ENCODE measurements around the gene CCDC61.

CCDC61 gene, protein sequence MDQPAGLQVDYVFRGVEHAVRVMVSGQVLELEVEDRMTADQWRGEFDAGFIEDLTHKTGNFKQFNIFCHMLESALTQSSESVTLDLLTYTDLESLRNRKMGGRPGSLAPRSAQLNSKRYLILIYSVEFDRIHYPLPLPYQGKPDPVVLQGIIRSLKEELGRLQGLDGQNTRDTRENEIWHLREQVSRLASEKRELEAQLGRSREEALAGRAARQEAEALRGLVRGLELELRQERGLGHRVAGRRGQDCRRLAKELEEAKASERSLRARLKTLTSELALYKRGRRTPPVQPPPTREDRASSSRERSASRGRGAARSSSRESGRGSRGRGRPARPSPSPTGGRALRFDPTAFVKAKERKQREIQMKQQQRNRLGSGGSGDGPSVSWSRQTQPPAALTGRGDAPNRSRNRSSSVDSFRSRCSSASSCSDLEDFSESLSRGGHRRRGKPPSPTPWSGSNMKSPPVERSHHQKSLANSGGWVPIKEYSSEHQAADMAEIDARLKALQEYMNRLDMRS

DNA sequence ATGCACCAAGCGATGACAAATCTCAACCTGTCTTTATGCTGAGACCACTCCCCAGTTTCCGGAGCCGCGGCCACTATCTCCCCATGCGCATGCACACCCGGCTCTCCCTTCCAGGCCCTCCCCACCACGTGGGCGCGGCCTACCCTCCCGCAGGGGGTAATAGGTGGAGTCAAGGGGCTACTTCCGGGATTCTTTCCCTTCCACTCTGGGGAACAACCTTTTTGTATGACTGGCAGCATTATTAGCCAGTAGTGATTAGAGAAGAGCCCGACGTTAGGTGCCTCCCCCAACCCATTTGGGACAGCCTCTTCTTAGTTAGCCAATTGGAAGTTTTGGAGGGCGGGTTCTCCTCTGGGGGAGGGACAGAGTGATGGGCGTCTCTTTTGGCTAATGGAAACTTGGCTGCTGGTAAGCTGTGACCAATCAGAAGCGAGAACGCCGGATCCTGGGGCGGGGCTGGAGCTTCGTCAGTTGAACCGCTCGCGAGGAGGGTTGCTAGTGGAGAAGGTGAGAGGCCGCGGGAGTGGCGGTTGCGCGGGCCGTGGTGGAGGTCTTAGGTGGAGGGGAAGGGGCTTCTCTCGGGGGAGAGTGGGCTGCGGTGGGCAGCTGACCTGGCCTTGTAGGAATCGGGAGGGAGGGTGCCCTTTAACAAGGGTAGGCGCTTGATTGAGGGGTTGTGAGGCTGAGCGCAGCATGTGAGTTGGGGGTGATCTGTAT lies at the start of gene CCDC61:
Gene CCDC61, plus strand, starts transcription at position 470 of the 717 bp plus-strand sequence. CDS start 7,552 bp downstream, outside the sequence.
- peak; percentile 100 for DNase-seq (ENCODE audit: low spot score)

DNA sequence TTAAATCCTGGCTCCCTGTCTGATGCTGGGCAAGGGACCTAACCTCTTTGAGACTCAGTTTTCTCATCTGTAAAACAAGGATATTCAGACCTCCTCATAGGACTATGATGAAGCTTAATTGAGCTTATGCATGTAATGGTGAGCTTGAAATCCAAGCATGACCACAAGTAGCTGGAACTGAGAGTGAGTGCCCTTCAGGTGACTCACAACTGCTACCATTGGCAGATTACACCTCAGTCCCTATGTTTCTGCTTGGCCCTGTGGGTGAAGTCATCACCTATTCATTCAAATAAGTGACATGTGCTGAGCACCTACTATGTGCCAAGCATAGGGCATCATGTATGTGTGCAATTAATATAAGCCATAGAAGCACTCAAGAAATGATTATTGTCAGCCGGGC lies 47.3 kb upstream of the CCDC61 start:
- DNase-seq (ENCODE audit: low spot score), result no peak

DNA sequence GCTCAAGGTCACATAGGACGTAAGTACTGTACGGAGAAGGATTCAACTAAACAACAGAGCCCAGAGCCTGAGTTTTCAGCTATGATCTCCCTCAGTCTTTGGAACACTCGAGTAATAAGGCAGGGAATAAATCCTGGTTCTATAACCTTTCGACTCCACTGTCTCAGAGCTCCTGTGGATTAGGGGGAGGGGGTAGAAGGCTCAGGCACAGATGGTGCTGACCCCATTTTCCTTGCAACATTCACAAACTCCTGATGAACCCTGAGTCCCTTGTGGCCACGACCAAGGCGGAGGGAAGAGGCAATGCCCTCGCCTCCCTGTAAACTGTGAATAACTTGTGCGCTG lies 43.0 kb upstream of the CCDC61 start:
- DNase-seq (ENCODE audit: low spot score), result no peak

DNA sequence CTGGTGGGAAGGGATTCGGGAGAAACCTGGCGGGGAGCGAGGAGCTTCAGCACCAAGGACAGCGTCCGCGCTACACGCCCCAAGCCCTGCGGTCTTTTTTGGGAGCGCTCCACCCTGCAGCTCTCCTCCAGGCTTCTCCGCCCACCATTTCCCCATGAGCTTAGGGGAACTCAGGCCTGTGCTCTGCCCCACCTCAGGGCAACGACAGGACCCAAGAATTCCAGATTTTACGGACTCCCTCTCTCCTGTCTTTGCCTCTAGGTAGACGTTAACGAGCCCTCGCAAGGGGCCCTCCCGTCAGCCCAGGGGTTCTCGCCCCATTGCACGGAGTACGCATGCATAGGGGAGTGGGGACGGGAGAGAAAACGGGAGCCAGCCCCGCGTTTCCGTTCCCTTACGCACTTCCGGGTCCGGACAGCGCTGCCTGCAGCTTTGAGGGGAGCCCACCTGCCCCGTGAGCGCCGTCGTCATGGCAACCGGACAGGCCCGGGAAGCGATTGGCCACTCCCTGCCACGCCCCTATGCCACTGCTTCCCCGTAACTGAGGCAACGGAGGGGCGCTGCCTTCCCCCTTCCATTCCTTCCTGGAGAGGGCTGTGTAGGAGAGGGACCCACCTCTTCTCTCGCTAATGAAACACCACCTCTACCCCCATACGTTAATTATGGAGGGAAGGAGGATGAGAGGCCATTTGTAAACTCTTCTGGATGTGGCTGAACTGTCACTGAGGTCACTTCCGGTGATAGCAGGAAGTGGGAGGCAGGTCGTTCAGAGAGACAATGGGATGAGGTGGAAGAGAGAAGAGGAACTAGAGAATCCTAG lies 42.4 kb upstream of the CCDC61 start:
- peak; percentile 75 for DNase-seq (ENCODE audit: low spot score)

DNA sequence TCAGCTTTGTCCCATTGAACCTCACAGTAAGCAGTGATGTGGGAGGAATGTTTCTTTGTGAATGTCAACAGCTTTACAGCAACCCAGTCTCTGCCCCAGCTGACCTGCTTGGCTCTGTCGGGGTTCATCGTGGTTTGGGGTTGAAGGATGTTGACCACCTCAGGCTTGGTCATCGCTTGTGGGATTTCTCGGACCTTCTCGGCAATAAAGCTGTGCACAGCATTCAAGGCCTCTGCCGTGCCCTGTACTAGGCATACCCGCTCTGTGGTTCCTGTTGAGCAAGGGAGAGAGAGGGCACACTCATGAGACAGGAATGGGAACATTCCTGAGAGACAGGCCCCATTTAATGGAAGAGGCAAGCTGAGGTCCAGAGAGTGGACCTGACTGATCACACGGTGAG lies 41.6 kb upstream of the CCDC61 start:
- DNase-seq (ENCODE audit: low spot score), result no peak

DNA sequence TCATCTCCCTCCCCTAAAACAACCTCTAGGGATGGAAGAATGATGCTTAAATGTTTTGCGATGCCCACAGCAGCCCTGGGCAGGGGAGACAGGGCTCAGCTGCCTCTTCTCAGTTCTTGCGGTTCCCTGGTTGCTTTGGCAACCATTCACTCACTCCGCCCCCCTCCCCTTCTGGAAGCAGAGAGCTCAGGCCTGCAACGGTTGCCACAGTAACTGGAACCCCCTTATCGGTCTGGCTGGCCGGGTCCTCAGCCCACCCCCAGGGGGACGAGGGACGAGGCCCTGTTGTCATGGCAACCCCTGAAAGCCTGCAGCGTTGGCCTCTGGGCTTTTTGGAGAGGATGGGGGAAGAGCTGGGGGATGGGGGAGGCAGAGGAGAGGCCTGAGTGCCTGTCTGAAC lies 41.1 kb upstream of the CCDC61 start:
- DNase-seq (ENCODE audit: low spot score), result no peak

DNA sequence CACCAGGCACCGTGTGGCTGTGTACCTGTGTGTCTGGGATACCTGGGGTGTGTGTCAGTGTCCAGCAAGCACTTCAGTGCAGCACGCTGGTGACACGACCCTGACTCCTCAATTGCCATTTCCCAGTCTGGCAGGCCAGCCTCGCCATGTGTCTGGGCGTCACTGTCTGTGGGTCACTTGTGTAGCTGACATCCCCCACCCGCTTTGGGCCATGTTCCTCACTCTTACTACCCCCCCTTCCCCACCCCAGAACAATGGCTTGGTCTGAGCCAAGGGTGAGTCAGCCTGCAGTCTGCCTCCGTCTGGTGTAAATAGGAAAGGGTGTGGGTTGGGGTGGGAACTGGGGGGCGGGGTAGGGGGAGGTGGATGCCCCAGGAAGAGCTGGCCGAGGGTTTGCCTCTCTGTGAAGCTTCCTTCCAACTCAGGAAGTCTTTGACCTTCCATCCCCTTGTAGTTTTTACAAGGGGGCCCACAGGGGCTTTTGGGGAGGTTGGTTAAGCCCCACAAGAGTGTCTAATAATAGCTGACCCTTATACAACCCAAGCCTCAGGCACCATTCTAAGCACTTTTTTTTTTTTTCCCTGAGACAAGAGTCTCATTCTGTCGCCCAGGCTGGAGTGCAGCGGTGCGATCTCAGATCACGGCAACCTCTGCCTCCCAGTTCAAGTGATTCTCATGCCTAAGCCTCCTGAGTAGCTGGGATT lies 39.2 kb upstream of the CCDC61 start:
- peak; percentile 83 for DNase-seq (ENCODE audit: low spot score)

DNA sequence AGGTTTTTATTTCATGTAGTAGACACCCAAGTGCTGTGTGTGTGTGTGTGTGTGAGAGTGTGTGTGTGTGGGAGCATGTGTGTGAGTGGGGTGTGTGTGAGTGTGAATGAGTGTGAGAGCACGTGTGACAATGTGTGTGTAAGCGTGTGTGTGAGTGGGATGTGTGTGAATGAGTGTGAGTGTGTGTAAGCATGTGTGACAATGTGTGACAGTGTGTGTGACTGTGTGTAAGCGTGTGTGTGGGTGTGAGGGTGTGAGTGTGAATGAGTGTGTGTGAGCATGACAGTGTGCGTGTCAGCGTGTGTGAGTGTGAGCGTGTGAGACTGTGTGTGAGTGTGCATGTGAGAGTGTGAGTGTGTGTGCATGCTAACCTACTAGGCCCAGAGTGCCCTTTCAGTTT lies 36.9 kb upstream of the CCDC61 start:
- DNase-seq (ENCODE audit: low spot score), result no peak

DNA sequence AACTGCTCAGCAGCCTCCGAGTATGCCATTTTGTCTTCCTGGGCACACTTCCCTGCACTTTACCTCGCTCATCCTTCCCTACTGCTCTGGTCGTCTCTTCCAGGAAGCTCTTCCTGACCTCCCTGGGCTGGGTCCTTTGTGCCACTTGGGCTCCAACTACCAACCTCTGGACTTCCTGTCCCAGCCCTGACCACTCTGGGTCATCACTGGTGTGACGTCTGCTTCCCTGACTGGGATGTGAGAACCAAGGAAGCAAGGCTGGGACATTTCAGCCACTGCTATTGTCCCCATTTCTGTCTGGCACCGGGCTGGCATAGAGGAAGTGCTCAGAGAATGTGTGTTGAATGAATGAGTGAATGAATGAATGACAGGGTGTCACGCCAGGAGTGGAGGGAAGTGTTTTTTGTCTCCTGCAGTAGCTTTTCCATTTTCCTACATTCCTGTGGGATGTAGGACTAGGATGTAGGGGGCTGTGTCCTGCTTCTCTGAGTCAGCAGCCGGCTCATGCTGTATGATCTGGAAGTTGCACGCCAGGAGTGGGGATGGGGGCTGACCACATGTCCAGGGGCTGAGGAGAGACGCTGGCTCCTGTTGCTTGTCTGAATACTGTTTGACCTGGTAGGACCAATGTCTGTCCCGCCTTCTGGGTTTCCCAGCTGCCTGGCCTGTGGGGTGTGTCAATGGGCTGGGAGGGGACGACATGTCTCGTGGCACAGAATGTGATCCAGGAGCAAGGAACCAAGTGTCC lies 36.3 kb upstream of the CCDC61 start:
- DNase-seq (ENCODE audit: low spot score), result no peak

DNA sequence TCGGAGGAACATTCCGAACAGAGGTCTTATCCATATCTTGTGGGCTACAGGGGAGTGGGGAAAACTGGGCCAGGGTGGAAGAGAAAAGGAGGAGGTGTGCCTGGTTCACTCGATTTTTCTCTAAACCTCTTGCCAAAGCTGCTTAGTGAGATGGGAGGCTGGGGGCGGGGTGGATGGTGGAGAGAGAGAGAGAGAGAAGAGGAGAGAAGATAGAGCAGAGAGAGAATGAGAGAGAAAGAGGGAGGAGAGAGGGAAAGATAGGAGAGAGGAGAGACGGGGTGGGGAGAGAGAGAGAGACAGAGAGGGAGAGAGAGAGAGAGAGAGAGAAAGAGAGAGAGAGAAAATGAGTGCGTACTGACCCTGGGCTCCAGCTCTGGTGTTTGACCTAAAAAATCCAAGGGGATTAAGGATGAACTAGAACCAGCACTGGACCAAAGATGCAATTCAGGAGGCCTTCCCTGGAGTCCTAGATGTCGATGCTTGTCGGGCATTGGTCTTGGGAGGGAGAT lies 35.7 kb upstream of the CCDC61 start:
- no peak for DNase-seq (ENCODE audit: low spot score)

DNA sequence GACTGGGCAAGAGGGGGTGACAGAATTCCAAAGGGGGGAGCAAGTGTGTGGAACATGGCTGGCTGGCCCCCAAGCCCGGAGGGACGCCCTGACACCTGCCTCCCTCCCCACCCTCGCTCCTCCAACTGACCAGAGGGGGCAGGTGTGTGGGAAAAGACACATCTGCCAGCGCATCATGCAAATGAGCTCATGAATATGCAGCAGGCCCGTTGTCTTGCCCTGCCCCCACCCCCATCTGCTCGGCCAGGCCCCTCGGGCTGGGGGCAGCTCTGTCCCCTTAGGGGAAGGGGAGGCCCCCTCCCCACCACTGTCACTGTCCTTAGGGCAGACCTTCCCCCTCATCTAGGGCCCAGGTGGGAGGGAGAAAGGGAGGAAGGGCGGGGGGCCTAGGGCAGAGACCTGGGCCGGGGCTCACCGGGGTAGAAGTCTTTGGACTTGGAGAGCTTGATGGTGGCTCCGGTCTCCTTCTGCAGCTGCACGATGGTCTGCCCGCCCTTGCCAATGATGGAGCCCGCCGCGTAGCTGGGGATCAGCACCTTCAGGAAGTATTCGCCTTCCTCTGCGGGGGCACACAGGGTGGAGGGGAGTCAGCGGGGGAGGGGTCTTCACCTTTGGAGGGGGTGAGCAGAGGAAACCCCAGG lies 34.6 kb upstream of the CCDC61 start:
- DNase-seq (ENCODE audit: low spot score), result peak; percentile 31

DNA sequence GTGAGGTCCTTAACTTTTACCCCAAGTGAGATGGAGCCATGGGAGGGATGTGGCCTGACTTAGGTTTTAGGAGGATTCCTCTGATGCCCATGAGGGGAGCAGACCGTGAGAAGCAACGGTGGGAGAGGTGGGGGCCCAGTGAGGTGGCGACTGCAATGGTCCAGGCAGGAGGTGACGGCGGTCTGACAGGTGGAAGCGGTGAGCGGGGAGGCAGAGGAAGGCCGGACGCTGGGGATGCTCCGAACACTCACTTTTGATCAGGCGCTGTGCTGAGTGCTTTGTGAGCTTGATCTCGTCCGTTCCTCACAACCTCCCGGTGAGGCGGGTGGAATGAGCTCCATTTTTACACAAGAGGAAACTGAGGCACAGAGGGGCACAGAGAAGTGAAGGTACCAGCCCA lies 33.2 kb upstream of the CCDC61 start:
- DNase-seq (ENCODE audit: low spot score), result no peak

DNA sequence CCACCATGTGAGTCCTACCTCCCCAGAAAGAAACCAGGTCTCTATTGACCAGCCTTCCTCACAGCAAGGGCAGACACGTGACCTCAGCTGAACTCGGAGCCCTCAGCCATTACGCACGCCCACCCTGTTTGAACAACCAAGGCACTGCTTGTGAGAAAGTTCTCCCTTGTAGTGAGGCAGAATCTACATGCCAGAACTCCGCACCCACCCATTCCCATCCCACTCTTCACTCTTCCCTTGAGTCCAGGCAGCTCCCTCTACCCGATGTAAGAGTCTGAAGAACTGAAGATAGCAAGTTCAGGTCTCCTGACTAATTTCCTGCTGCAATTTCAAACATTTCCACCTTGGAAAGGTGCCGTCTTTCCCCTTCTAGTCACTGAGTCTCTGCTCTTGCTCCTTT lies 28.0 kb upstream of the CCDC61 start:
- no peak for DNase-seq (ENCODE audit: low spot score)

DNA sequence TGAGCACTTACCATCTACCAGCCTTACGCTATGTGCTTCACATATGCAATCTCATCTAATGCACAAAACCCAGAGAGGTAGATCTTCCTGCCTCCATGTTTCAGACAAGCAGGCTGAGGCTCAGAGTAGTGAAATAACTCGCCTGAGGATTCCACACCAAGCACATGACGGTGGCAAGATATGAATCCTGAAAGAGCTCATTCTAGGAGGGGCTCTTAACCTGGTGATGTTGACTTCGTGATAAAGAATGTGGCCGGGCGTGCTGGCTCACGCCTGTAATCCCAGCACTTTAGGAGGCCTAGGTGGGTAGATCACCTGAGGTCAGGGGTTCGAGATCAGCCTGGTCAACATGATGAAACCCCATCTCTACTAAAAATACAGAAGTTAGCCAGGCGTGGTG lies 26.6 kb upstream of the CCDC61 start:
- DNase-seq (ENCODE audit: low spot score), result no peak

DNA sequence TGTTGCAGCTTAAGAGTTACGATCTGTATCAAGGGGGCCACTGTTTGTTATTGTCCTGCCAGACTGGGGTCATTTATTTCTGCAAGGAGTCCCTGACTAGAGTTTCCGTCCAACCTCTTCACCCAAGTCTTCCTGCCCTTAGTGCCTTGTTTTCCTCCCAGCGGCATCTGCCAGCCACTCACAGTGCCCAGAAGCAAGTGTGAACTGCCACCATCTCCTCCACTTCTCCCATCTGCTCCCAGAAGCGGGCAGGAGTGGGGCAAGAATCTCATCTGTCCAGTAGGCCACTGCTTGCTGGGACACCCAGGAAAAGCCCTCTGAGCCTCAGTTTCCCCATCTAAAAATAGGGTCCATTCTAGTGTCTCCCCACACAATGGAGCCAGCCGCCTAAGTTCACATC lies 25.6 kb upstream of the CCDC61 start:
- no peak for DNase-seq (ENCODE audit: low spot score)

DNA sequence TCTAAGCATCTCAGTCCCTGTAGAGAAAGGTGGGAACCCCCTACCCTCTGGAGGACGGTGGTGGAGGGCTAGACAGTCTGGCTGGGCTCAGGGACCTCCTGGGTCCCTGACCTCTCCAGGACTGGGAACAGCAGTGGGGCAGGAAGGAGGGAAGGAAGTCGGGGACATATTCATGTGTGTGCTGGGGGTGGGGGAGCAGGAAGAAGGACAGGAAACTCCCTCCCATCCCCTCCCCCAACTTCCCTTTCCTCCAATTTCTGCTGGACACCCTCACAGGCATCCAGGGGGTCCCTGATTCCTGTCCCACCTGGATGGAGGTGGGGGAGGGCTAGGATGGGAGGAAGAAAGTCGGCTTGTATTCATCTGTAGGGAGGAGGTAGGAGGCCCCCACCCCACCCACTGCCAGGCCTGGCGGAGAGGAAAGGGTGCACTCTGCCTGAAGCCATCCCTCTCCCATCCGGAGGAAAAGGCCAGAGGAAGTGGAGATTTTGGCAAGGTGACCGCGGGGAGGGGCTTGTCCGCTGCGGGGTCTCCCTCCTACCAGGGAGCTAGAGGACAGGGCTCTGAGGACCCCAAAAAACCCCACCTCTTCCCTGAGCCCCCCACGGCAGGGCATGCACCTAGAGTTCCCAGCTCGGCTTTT lies 23.9 kb upstream of the CCDC61 start:
- DNase-seq (ENCODE audit: low spot score), result no peak

DNA sequence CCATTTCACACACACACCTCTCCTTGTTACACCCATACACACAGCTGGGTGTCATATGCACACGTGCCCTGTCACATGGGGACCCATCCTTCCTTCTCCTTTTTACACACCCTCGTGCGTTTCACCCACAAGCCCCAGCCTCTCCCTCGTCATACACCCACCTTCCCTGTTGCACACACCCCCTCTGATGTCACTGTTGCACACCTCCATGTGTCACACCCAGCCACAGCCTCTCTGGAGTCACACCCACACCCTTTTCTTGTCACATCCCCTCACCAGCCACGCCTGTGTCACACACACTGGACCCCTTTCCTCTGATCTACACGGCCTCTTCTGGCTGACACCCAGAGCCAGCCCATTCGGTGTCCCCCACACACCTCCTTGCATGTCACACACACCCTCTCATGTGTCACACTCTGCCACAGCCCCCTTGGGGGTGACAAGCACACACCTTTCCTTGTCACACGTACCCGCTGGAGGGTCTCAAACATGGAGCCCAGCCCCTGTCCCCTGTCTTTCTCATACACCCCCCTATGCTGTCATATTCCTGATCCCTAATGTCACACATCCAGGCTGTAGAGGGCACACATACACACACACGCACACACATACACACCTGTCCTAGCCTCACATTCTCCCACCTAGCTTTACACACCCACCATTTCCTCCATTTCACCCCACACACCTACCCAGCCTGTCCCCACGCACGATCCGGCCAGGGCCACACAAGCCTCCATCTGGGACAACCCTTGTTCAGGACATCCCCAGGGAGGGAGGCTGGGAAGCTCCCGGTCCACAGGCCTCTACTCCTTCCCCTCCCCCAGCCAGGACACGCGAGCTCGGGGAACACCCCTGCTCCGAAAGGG lies 23.0 kb upstream of the CCDC61 start:
- DNase-seq (ENCODE audit: low spot score), result peak; percentile 63

DNA sequence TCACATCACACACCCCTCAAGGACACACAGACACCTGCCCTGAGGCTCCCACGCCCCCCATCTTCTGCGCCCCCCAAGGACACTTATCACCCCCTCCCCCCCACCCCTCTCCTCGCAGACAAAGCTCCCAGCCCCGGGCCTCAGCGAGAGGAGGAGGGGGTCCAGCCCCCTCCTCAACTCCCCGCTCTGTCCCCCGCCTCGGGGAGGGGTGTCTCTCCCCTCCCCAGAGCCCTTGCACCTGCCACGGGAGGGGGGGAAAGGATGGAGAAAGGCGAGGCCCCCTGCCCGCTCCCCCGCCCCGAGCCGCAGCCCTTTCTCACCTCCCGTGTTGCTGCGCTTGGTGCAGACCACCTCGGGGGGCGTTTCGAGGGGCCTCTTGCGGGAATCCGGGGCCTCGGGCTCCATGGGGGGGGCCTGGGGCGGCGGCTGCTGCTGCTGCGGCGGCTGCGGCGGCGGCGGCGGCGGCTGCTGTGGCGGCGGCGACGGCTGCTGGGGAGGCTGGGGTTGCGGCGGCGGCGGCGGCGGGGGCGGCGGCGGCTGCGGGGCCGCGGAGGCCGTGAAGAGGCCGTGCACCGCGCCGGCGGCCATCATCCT lies 22.2 kb upstream of the CCDC61 start:
- DNase-seq (ENCODE audit: low spot score), result no peak
